ENCODE measurements around the gene ABL1.
"Not testable (repeated sequence)": the region's sequence is repeated elsewhere in the genome, so short reads cannot be mapped to it uniquely, and the experiment has no call there.

The ABL1 gene

DNA sequence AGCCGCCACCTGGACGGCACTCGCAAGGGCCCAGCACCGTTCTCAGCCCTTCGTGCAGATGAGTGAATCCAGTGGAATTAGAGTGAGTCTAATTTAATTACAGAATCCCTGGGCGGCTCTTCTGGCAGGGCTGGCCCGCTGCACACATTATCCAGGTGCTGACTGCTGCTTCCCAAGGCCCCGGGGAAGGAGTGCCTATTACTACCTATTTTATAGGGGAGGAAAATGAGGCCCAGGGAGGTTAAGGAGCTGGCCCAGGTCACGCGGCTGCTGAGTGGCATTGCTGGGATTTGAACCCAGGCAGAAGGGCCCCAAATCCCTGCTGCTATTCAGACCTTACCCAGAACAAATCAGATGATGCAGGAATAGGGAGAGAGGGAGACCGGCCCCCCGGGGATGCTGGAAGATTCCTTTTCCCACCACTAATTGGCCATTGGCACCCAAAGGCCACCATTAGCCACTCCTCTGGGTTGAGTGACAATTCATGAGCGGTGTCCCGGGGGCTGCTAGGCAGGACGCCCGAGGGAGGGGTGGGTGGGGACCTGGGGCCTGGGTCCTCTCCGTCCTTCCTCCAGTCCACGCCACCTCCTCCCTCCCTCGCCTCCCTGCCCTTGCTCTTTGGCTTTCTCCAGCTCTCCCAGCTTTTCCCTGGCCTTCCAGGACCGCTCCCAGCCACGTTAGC is 71.8 kb downstream of the ABL1 start:
- H3K4me3 ChIP-seq (ENCODE audit: low read depth, low read length) = no peak overlapping the region
- TF ChIP-seq, protein P1, sequence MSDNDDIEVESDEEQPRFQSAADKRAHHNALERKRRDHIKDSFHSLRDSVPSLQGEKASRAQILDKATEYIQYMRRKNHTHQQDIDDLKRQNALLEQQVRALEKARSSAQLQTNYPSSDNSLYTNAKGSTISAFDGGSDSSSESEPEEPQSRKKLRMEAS (IDR thresholded peaks at IDR 0.05; ENCODE audit: low read depth, low read length) = no peak
- TF ChIP-seq MYC (IDR thresholded peaks at IDR 0.05; ENCODE audit: low read depth, low read length) (no peak), POLR2A (IDR thresholded peaks at IDR 0.05; ENCODE audit: extremely low read depth, insufficient read length) (no peak)
- TF ChIP-seq, protein P2, sequence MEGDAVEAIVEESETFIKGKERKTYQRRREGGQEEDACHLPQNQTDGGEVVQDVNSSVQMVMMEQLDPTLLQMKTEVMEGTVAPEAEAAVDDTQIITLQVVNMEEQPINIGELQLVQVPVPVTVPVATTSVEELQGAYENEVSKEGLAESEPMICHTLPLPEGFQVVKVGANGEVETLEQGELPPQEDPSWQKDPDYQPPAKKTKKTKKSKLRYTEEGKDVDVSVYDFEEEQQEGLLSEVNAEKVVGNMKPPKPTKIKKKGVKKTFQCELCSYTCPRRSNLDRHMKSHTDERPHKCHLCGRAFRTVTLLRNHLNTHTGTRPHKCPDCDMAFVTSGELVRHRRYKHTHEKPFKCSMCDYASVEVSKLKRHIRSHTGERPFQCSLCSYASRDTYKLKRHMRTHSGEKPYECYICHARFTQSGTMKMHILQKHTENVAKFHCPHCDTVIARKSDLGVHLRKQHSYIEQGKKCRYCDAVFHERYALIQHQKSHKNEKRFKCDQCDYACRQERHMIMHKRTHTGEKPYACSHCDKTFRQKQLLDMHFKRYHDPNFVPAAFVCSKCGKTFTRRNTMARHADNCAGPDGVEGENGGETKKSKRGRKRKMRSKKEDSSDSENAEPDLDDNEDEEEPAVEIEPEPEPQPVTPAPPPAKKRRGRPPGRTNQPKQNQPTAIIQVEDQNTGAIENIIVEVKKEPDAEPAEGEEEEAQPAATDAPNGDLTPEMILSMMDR (IDR thresholded peaks at IDR 0.05; ENCODE audit: low read depth, low read length) = no peak
- DNase-seq (ENCODE audit: low read depth) = no peak

DNA sequence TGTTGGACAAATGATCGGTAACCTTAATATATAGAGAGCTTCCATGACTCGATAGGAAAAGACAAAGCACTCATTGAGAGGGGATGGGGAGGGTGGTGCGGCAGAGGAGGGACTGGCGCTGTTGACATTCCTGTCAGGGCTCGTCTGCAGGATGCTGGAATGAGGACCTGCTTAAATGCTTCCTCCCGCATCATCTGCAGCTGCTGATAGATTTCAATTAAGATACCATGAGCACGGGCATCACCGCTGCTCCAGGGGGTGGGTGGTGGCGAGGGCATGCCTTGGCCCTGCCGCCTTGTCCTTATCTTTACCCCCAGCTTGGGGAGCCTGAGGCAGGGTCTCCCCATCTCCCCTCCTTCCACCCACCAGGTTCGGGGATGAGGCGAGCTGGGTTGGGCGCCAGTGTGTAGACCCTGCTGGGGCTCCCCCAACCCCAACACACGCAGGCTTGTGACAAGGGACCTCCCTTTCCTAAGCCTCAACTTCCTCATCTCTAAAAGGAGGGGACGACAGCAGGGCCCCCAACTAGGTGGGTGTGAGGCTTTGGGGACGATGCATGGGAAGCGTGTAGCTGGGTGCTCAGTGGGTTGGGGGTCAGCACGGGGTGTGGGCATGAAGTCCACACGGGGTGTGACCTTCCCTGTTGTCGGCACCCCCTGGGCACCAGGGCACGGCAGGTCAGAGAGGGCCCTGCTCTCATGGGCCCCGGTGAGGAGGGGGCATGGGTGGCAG is 73.3 kb downstream of the ABL1 start:
- no peak for TF ChIP-seq MYC (IDR thresholded peaks at IDR 0.05; ENCODE audit: low read depth, low read length)
- TF ChIP-seq POLR2A (IDR thresholded peaks at IDR 0.05; ENCODE audit: extremely low read depth, insufficient read length) = no peak
- TF ChIP-seq, protein P2 (IDR thresholded peaks at IDR 0.05; ENCODE audit: low read depth, low read length) = no peak
- TF ChIP-seq, protein P1 (IDR thresholded peaks at IDR 0.05; ENCODE audit: low read depth, low read length) = no peak
- no peak overlapping the region for H3K4me3 ChIP-seq (ENCODE audit: low read depth, low read length)
- no peak for DNase-seq (ENCODE audit: low read depth)

DNA sequence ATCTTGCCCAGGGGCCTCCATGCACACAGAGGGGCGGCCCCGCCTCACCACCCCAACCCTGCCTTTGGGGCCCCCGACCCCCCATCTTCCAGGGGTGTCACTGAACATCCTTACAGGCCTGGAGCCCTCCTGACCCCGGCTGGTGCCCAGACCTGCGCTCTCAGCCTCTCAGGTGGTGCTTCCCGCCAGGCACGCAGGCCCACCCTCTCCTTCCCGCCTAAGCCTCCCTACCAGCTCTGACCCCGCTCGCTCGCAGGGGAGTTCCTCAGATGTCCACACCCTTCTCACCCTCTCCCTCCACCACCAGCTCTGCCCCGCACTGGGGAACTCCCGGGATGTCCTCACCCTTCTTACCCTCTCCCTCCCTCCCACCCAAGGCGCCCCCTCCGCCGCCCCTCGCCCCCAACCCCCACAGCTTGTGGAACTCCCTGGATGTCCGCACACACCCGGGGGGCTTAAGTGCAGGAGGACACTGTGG is 73.9 kb downstream of the ABL1 start:
- no peak overlapping the region for H3K4me3 ChIP-seq (ENCODE audit: low read depth, low read length)
- DNase-seq (ENCODE audit: low read depth) = no peak
- TF ChIP-seq, protein P1 (IDR thresholded peaks at IDR 0.05; ENCODE audit: low read depth, low read length) = no peak
- TF ChIP-seq POLR2A (IDR thresholded peaks at IDR 0.05; ENCODE audit: extremely low read depth, insufficient read length) = no peak
- TF ChIP-seq MYC (IDR thresholded peaks at IDR 0.05; ENCODE audit: low read depth, low read length) = no peak
- TF ChIP-seq, protein P2 (IDR thresholded peaks at IDR 0.05; ENCODE audit: low read depth, low read length) = no peak

DNA sequence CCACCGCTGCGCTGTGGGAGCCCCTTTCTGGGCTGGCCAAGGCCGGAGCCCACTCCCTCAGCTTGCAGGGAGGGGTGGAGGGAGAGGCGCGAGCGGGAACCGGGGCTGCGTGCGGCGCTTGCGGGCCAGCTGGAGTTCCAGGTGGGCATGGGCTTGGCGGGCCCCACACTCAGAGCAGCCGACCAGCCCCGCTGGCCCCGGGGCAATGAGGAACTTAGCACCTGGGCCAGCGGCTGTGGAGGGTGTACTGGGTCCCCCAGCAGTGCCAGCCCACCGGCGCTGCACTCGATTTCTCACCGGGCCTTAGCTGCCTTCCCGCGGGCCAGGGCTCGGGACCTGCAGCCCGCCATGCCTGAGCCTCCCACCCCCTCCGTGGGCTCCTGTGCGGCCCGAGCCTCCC is 75.0 kb downstream of the ABL1 start:
- H3K4me3 ChIP-seq (ENCODE audit: low read depth, low read length); DNase-seq (ENCODE audit: low read depth): not testable (repeated sequence)

DNA sequence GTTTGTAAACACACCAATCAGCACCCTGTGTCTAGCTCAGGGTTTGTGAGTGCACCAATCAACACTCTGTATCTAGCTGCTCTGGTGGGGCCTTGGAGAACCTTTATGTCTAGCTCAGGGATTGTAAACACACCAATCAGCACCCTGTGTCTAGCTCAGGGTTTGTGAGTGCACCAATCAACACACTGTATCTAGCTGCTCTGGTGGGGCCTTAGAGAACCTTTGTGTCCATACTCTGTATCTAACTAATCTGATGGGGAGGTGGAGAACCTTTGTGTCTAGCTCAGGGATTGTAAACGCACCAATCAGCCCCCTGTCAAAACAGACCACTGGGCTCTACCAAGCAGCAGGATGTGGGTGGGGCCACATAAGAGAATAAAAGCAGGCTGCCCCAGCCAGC is 75.6 kb downstream of the ABL1 start:
- DNase-seq (ENCODE audit: low read depth); H3K4me3 ChIP-seq (ENCODE audit: low read depth, low read length): not testable (repeated sequence)

DNA sequence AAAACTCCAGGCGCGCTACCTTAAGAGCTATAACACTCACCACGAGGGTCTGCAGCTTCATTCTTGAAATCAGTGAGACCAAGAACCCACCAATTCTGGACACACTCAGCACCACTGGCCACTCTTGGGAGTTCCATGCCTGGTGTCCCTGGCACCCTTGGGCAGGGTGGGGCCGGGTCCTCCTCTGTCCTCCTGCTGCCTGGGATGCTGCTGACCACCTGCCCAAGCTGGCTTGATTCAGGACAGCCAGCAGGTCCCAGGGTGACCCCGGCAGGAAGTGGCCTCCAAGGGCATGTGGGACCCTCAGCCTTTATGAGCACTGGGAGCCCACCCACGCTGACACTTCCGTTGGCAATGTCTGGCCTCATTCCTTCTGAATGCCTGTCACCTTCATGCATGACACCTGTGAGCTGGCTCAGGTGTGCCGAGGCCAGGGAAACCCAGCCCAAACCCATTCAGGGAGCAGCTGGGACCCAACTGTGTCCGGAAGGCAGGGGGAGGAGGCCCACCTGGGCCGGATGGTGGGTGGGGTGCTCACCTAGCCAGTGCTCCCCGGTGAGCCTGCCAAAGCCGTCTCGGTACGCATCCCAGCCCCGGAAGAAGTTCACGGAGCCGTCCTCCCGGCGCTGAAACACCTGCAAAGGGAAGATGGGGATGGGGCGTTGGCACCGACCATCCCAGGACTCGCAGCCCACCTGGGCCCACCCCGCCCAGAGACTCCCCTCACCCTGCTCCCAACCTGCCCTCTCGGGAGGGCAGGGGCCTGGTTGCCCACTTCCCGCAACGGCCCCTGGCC is 76.4 kb downstream of the ABL1 start:
- no peak overlapping the region for H3K4me3 ChIP-seq (ENCODE audit: low read depth, low read length)
- TF ChIP-seq, protein P1 (IDR thresholded peaks at IDR 0.05; ENCODE audit: low read depth, low read length) = no peak
- TF ChIP-seq, protein P2 (IDR thresholded peaks at IDR 0.05; ENCODE audit: low read depth, low read length) = no peak
- DNase-seq (ENCODE audit: low read depth) = no peak

Measured in NB4 (cell line).